Measurements from ENCODE around the gene ZSWIM1. TPM values are rescaled to one million over a fixed set of nuclear protein-coding genes. Genes with fewer than 3 reads are reported as not detected.

The ZSWIM1 gene
- total RNA-seq, 1 donor from 2014 or later = 15.1 TPM

DNA sequence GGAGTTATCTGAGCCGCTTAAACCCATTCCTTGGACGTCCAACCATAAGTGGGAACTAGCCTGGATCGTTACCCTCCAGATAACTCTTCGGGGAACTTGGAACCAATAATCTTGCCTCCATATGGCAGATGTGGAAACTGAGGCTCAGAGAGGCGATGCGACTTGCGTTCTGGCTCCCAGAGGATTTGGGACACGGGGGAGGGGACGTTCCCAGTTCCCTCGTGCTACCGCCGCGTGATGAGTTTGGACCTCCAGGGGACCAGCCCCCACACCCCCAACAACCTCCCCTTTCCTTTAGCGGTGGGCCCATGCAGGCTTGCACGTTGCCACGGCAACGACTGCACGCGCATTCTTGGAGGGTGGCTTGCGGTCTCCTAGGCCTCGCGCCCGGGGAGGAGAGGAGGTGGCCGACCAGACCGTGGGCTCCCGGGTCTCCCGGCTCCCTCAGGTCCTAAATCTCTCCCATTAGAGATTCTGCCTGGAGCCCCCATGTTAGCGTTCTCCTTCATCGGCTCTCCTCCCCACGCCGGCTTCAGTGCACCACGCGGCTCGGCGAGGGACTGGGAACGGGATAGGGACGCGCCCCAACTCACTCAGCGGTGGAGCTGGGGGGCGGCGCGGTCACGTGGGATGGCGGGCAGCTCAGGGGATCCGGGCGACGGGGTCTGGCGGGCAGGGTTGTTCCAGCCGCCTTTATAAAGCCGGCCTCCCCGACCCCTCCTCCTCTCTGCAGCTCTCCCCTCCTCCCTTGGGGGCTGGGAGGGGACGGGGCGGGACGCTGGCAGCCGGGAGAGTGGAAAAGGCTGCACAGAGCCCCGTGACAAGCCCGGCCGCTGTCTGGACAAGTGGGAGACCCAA lies 30.7 kb downstream of the ZSWIM1 start, which contains the start of gene PLTP:
PLTP (minus strand) TSS at position 670 of the 858 bp plus-strand sequence. CDS start 703 bp downstream, outside the sequence.
- peaks cover 31% of the 10 kb centered on the region for H3K4me1 Mint-ChIP-seq
- no peak for ATAC-seq (ENCODE audit: low read depth)
- DNase-seq = peak; percentile 36
- peak within 1 kb of the TSS; percentile 90 for H3K4me3 Mint-ChIP-seq
- no peaks in the 10 kb centered on the region for H3K36me3 Mint-ChIP-seq (ENCODE audit: low read depth)
- TF ChIP-seq CTCF (IDR thresholded peaks at IDR 0.05) = no peak
- peaks cover 12% of the 10 kb centered on the region for H3K27me3 Mint-ChIP-seq
- ChIA-PET POLR2A (interaction anchor here (1.0 to 3.7 kb wide), 6 partner anchors 10 to 60 kb away, joined by 3 to 68 read pairs (median 9); partner anchors contain the start of genes ACOT8, CTSA, NEURL2 and PCIF1), CTCF (interaction anchor here (1.0 kb wide), 1 partner anchor 21 kb away, joined by 3 read pairs; the partner anchor contains the start of genes CTSA and NEURL2)
- peak within 1 kb of the TSS; percentile 83 for H3K27ac Mint-ChIP-seq
- intact Hi-C loops (cut with micrococcal nuclease) = loop anchor here (1.0 to 2.0 kb wide), 6 partner anchors 24 to 495 kb away; partner anchors contain the start of genes ACOT8, ELMO2, UBE2C and ZSWIM1
- no peaks in the 10 kb centered on the region for H3K9me3 Mint-ChIP-seq

GRCh38 chr20:45912344-45912682 lies 31.3 kb downstream of the ZSWIM1 start:
- H3K36me3 Mint-ChIP-seq (ENCODE audit: low read depth) = no peaks in the 10 kb centered on the region
- intact Hi-C loops (cut with micrococcal nuclease) = no loop called here
- no peak for TF ChIP-seq CTCF (IDR thresholded peaks at IDR 0.05)
- DNase-seq (no peak), ATAC-seq (ENCODE audit: low read depth) (no peak)
- CTCF ChIA-PET = no interaction called here
- POLR2A ChIA-PET = interaction anchor here (2.6 to 3.7 kb wide), 3 partner anchors 22 to 59 kb away, joined by 9 to 68 read pairs (median 9); partner anchors contain the start of genes ACOT8, PCIF1, ZNF335 and ZSWIM3
- H3K4me3 Mint-ChIP-seq = peak overlapping the region; percentile 36
- peak overlapping the region; percentile 30 for H3K27ac Mint-ChIP-seq
- peaks cover 12% of the 10 kb centered on the region for H3K27me3 Mint-ChIP-seq
- peaks cover 31% of the 10 kb centered on the region for H3K4me1 Mint-ChIP-seq
- H3K9me3 Mint-ChIP-seq = no peaks in the 10 kb centered on the region

DNA sequence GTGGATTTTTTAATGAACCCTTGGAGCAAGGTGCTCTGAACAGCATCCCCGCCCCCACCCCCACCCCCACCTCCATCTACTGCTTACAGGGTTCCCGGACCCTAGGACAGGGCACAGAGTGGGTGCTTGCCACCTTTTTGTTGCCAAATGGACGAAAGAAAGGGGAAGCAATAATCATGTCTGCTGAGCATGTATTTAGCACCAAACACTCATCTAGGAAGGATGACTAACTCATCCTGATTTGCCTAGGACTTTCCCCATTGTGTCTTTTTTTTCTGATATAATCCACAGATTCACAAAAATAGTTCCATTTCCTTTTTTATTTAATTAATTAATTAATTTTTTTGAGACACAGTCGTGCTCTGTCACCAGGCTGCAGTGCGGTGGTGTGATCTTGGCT lies 32.1 kb downstream of the ZSWIM1 start:
- H3K27me3 Mint-ChIP-seq = peaks cover 15% of the 10 kb centered on the region
- H3K4me3 Mint-ChIP-seq = peak overlapping the region; percentile 74
- CTCF ChIA-PET = no interaction called here
- DNase-seq = no peak
- intact Hi-C loops (cut with micrococcal nuclease) = no loop called here
- H3K27ac Mint-ChIP-seq = peak overlapping the region; percentile 76
- peaks cover 31% of the 10 kb centered on the region for H3K4me1 Mint-ChIP-seq
- no peak for ATAC-seq (ENCODE audit: low read depth)
- POLR2A ChIA-PET = no interaction called here
- no peak for TF ChIP-seq CTCF (IDR thresholded peaks at IDR 0.05)
- no peaks in the 10 kb centered on the region for H3K36me3 Mint-ChIP-seq (ENCODE audit: low read depth)
- H3K9me3 Mint-ChIP-seq = no peaks in the 10 kb centered on the region

DNA sequence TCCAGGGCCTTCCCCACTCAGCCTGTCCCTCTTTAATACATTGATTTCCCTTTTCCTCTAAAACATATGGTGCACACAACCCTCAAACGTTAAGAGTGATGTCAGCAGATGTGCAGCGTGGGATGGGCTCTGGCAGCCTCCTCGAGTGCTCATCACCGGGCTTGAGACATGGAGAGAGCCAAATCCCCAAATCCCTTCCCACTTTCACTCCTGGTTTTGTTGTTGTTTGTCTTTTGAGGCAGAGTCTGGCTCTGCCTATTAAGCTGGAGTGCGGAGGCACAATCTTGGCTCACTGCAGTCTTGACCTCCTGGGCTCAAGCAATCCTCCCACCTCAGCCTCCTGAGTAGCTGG lies 36.7 kb downstream of the ZSWIM1 start:
- intact Hi-C loops (cut with micrococcal nuclease) = no loop called here
- Mint-ChIP-seq H3K36me3 (ENCODE audit: low read depth) (no peaks in the 10 kb centered on the region), H3K9me3 (no peaks in the 10 kb centered on the region), H3K4me3 (no peak overlapping the region), H3K4me1 (peaks cover 7% of the 10 kb centered on the region), H3K27me3 (peaks cover 35% of the 10 kb centered on the region), H3K27ac (no peak overlapping the region)
- ATAC-seq (ENCODE audit: low read depth) (no peak), DNase-seq (no peak)
- POLR2A ChIA-PET = interaction anchor here (1.2 to 1.4 kb wide), 2 partner anchors 13 to 16 kb away, joined by 3 read pairs; no protein-coding TSS in a partner anchor
- CTCF ChIA-PET = interaction anchor here (0.7 kb wide), 1 partner anchor 21 kb away, joined by 3 read pairs; no protein-coding TSS in a partner anchor
- TF ChIP-seq CTCF (IDR thresholded peaks at IDR 0.05) = no peak

GRCh38 chr20:45918182-45918737 lies 37.2 kb downstream of the ZSWIM1 start:
- DNase-seq (no peak), ATAC-seq (ENCODE audit: low read depth) (no peak)
- Mint-ChIP-seq H3K27me3 (peaks cover 33% of the 10 kb centered on the region), H3K36me3 (ENCODE audit: low read depth) (no peaks in the 10 kb centered on the region), H3K9me3 (no peaks in the 10 kb centered on the region), H3K27ac (no peak overlapping the region), H3K4me1 (peaks cover 5% of the 10 kb centered on the region), H3K4me3 (no peak overlapping the region)
- intact Hi-C loops (cut with micrococcal nuclease) = no loop called here
- CTCF ChIA-PET = interaction anchor here (0.7 kb wide), 1 partner anchor 20 kb away, joined by 3 read pairs; no protein-coding TSS in a partner anchor
- no peak for TF ChIP-seq CTCF (IDR thresholded peaks at IDR 0.05)
- POLR2A ChIA-PET = interaction anchor here (1.2 kb wide), 1 partner anchor 12 kb away, joined by 3 read pairs; no protein-coding TSS in a partner anchor
